GM23338 (cell line): ENCODE measurements around the gene BCL2. TPM values are rescaled to one million over a fixed set of nuclear protein-coding genes. Genes with fewer than 3 reads are reported as not detected.

ENCODE experiments used
- ATAC-seq: fragments of 200-7000 bp; cut with Tn5 transposase; 3 replicates; pipeline ENCODE4 v1.9.1; 2020
- DNase-seq: peaks from one replicate; pipeline ENCODE4 v3.0.0-alpha.2; 2015; ENCODE audit warnings: low spot score
- H2AFZ ChIP-seq: fragments of 200-600 bp; sonication (generic); 2 replicates; pipeline ENCODE4 v1.8.0; 2016; ENCODE audit warnings: antibody characterized with exemption, mild to moderate bottlenecking, moderate library complexity
- H3F3A ChIP-seq: fragments of 200-600 bp; sonication (generic); replicated peaks from 2 replicates; pipeline ENCODE4 v1.8.0; 2017; ENCODE audit warnings: antibody characterized with exemption, mixed run types, low read depth
- H3K27ac ChIP-seq: fragments of 200-600 bp; sonication (generic); 2 replicates; pipeline ENCODE4 v1.6.1; 2016; ENCODE audit warnings: low read depth
- H3K27me3 ChIP-seq: fragments of 200-600 bp; sonication (generic); 2 replicates; pipeline ENCODE4 v1.8.0; 2016; ENCODE audit warnings: mild to moderate bottlenecking, mixed run types, moderate library complexity; ENCODE audit not compliant: insufficient read depth
- H3K36me3 ChIP-seq: fragments of 200-600 bp; sonication (generic); 2 replicates; pipeline ENCODE4 v1.8.0; 2016; ENCODE audit warnings: mild to moderate bottlenecking; ENCODE audit not compliant: insufficient read depth
- H3K4me1 ChIP-seq: fragments of 200-600 bp; sonication (generic); 2 replicates; pipeline ENCODE4 v1.8.0; 2016; ENCODE audit warnings: mild to moderate bottlenecking, moderate library complexity; ENCODE audit not compliant: insufficient read depth
- H3K4me2 ChIP-seq: fragments of 200-600 bp; sonication (generic); 2 replicates; pipeline ENCODE4 v1.7.1; 2017; ENCODE audit warnings: mixed run types
- H3K4me3 ChIP-seq: fragments of 200-600 bp; sonication (generic); 2 replicates; pipeline ENCODE4 v1.6.1; 2016; ENCODE audit warnings: mixed run types
- H3K79me2 ChIP-seq: fragments of 200-600 bp; sonication (generic); replicated peaks from 2 replicates; pipeline ENCODE4 v1.8.0; 2017; ENCODE audit warnings: mild to moderate bottlenecking; ENCODE audit not compliant: insufficient read depth
- H3K9me2 ChIP-seq: fragments of 200-600 bp; sonication (generic); 2 replicates; pipeline ENCODE4 v1.8.0; 2017; ENCODE audit not compliant: insufficient read depth
- H4K20me1 ChIP-seq: fragments of 200-600 bp; sonication (generic); replicated peaks from 2 replicates; pipeline ENCODE4 v1.8.0; 2017; ENCODE audit warnings: mild to moderate bottlenecking; ENCODE audit not compliant: insufficient read depth
- H3K27ac Mint-ChIP-seq: 2 replicates; pipeline ENCODE4 v1.8.0; 2020; ENCODE audit warnings: inconsistent platforms, mild to moderate bottlenecking, moderate library complexity, mixed read lengths
- H3K27me3 Mint-ChIP-seq: 3 replicates; pipeline ENCODE4 v1.8.0; 2022; ENCODE audit warnings: low read depth, mild to moderate bottlenecking, moderate library complexity, mixed read lengths, inconsistent platforms; ENCODE audit not compliant: insufficient read depth, poor library complexity
- H3K36me3 Mint-ChIP-seq: 3 replicates; pipeline ENCODE4 v1.8.0; 2021; ENCODE audit warnings: low read depth, mild to moderate bottlenecking, inconsistent platforms, moderate library complexity, mixed read lengths
- H3K4me1 Mint-ChIP-seq: 3 replicates; pipeline ENCODE4 v1.8.0; 2020; ENCODE audit warnings: mild to moderate bottlenecking, inconsistent platforms, mixed read lengths
- H3K4me3 Mint-ChIP-seq: 3 replicates; pipeline ENCODE4 v1.8.0; 2021; ENCODE audit warnings: moderate library complexity, mild to moderate bottlenecking, inconsistent platforms, mixed read lengths
- H3K9me3 Mint-ChIP-seq: 3 replicates; pipeline ENCODE4 v1.8.0; 2020; ENCODE audit warnings: moderate library complexity, mild to moderate bottlenecking, inconsistent platforms, mixed read lengths
- CREB1 ChIP-seq: fragments of 250-450 bp; sonication (Bioruptor Pico); IDR thresholded peaks from 2 replicates; pipeline ENCODE4 v1.5.0; 2020; ENCODE audit warnings: low read depth, mild to moderate bottlenecking, moderate library complexity
- EZH2 ChIP-seq: fragments of 200-600 bp; sonication (generic); IDR thresholded peaks from one replicate; pipeline ENCODE4 v1.8.0; 2017; ENCODE audit warnings: antibody characterized with exemption, mild to moderate bottlenecking, low read depth; ENCODE audit not compliant: unreplicated experiment
- EZH2phosphoT487 ChIP-seq: fragments of 200-600 bp; sonication (generic); IDR thresholded peaks from one replicate; pipeline ENCODE4 v1.8.1; 2018; ENCODE audit warnings: antibody characterized with exemption; ENCODE audit not compliant: unreplicated experiment
- NANOG ChIP-seq: IDR thresholded peaks from 2 replicates; pipeline ENCODE4 v1.6.1; 2016; ENCODE audit warnings: antibody characterized with exemption, borderline replicate concordance
- POLR2AphosphoS5 ChIP-seq: IDR thresholded peaks from 2 replicates; pipeline ENCODE4 v1.6.1; 2016; ENCODE audit warnings: antibody characterized with exemption, low read depth
- STAT1 ChIP-seq: IDR thresholded peaks from one replicate; pipeline ENCODE4 v1.6.1; 2016; ENCODE audit warnings: antibody characterized with exemption; ENCODE audit not compliant: unreplicated experiment
- ZNF114 ChIP-seq: fragments of 250-450 bp; sonication (Bioruptor Pico); IDR thresholded peaks from 2 replicates; pipeline ENCODE4 v1.5.0; 2020; ENCODE audit warnings: mild to moderate bottlenecking, moderate library complexity
- ZNF331 ChIP-seq: fragments of 250-450 bp; sonication (Bioruptor Pico); IDR thresholded peaks from 2 replicates; pipeline ENCODE4 v1.5.0; 2020; ENCODE audit warnings: low read depth, mild to moderate bottlenecking, moderate library complexity
- polyA plus RNA-seq: library from polyadenylated mRNA; unstranded; fragments of >200 nt; fragmentation: Nextera tagmentation; extraction: Ambion mirVana; gene quantifications from 2 replicates; pipeline ENCODE4 v1.2.1, GENCODE V29; 2016
- total RNA-seq: library from RNA; depleted of rRNA; stranded (reverse); fragments of >200 nt; shearing (Covaris generic); gene quantifications from 2 replicates; pipeline ENCODE4 v1.2.3, GENCODE V29; 2014
- TF ChIP-seq, protein P1 (sequence below), 2 experiments: fragments of 200-600 bp in 1 of 2; sonication (generic) in 1 of 2; conservative IDR thresholded peaks; 2 replicates each; pipeline versions ENCODE4 v1.5.1 to v1.6.1; 2016 to 2017; ENCODE audit warnings: antibody characterized with exemption in 2 of 2, low read depth in 2 of 2, mild to moderate bottlenecking in 2 of 2, moderate library complexity in 1 of 2
- TF ChIP-seq, protein P2 (sequence below): IDR thresholded peaks from 2 replicates; pipeline ENCODE4 v1.6.1; 2016; ENCODE audit warnings: antibody characterized with exemption

The BCL2 gene
- total and polyA plus RNA-seq, 2 experiments from 2014 or later, result 1.2 to 4.0 TPM

DNA sequence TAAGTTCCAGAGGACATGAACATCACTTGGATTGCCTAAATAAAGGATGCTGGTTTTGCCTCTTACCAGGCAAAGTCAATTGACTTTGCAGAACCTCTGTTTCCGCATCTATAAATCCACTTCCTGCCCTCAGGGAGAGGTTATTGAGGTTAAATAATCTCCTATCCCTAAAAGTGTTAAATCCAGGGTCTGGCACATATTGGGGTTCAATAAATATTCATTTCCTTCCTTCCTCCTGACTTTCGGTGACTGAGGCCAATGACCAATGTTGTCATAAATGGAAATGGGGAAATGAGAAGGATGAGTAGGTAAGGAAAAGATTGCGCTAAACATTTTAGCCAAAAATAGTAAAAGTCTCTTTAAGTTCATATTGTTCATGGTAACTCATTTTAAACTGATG lies 16.0 kb downstream of the BCL2 start:
- no peaks in the 10 kb centered on the region for H3K27me3 Mint-ChIP-seq
- DNase-seq (no peak), ATAC-seq (no peak)
- H3F3A ChIP-seq, result no peaks in the 10 kb centered on the region
- no peaks in the 10 kb centered on the region for H3K36me3 ChIP-seq
- H3K27ac Mint-ChIP-seq, result no peak overlapping the region
- no peak overlapping the region for H3K27ac ChIP-seq
- H3K4me1 ChIP-seq, result peaks cover 4% of the 10 kb centered on the region
- 0 out of 2 replicates have a peak, but pooled peaks cover 4% of the 10 kb centered on the region for H3K9me2 ChIP-seq
- H3K36me3 Mint-ChIP-seq, result no peaks in the 10 kb centered on the region
- no peak overlapping the region for H3K4me3 ChIP-seq
- no peaks in the 10 kb centered on the region for H4K20me1 ChIP-seq
- no peak overlapping the region for H2AFZ ChIP-seq
- TF ChIP-seq NANOG (no peak), ZNF114 (CRISPR knock-in tag) (no peak), POLR2AphosphoS5 (no peak), ZNF331 (CRISPR knock-in tag) (no peak), STAT1 (no peak), EZH2 (no peak), EZH2phosphoT487 (no peak)
- TF ChIP-seq, protein P1, sequence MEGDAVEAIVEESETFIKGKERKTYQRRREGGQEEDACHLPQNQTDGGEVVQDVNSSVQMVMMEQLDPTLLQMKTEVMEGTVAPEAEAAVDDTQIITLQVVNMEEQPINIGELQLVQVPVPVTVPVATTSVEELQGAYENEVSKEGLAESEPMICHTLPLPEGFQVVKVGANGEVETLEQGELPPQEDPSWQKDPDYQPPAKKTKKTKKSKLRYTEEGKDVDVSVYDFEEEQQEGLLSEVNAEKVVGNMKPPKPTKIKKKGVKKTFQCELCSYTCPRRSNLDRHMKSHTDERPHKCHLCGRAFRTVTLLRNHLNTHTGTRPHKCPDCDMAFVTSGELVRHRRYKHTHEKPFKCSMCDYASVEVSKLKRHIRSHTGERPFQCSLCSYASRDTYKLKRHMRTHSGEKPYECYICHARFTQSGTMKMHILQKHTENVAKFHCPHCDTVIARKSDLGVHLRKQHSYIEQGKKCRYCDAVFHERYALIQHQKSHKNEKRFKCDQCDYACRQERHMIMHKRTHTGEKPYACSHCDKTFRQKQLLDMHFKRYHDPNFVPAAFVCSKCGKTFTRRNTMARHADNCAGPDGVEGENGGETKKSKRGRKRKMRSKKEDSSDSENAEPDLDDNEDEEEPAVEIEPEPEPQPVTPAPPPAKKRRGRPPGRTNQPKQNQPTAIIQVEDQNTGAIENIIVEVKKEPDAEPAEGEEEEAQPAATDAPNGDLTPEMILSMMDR (conservative IDR thresholded peaks at IDR 0.05; ENCODE audit: low read depth in 2 of 2), result no peak
- TF ChIP-seq, protein P2, sequence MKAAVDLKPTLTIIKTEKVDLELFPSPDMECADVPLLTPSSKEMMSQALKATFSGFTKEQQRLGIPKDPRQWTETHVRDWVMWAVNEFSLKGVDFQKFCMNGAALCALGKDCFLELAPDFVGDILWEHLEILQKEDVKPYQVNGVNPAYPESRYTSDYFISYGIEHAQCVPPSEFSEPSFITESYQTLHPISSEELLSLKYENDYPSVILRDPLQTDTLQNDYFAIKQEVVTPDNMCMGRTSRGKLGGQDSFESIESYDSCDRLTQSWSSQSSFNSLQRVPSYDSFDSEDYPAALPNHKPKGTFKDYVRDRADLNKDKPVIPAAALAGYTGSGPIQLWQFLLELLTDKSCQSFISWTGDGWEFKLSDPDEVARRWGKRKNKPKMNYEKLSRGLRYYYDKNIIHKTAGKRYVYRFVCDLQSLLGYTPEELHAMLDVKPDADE, result no peak
- no peaks in the 10 kb centered on the region for H3K27me3 ChIP-seq
- no peaks in the 10 kb centered on the region for H3K9me3 Mint-ChIP-seq
- H3K4me2 ChIP-seq, result no peak overlapping the region
- peaks cover 13% of the 10 kb centered on the region for H3K4me1 Mint-ChIP-seq
- H3K4me3 Mint-ChIP-seq, result no peak overlapping the region
- no peaks in the 10 kb centered on the region for H3K79me2 ChIP-seq

DNA sequence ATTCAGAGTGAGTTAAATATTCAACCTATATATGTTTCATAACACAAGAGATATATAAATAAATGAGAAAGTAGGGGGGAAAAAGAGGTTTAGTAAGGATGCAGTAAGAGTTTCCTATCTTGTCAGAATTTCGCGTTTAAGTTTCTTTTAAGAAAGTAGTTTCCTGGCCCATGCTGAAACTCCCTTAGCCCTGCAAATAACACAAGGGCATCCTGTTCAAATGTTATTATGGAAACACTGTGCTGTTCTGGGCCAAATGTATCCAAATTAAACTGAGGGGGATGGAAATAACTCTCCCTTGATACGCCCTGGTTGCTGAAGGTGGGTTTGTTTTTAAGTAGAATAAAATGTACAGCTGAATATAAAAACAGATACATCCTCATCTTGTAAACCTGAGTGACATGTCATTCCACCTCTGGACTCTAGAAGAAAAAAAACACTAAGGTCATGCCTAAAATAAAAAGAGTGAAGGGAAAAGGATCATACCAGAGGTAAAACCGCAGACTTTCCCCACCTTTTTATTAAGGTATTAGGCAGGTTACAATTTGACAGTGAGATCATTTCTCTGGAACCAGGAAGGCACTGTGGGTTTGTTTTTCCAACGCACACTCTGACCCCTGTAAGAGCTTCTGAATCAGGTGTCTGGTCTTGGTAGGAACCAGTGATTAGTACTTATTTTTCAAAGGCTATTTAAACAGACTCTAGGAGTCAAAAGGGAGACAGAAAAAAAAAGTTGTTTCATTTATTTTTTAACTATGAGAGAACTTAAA lies 16.7 kb downstream of the BCL2 start:
- Mint-ChIP-seq H3K4me3 (no peak overlapping the region), H3K27me3 (peaks cover 3% of the 10 kb centered on the region), H3K36me3 (no peaks in the 10 kb centered on the region), H3K9me3 (no peaks in the 10 kb centered on the region), H3K4me1 (peaks cover 21% of the 10 kb centered on the region), H3K27ac (no peak overlapping the region)
- Histone ChIP-seq H3K4me2 (no peak overlapping the region), H3K27ac (no peak overlapping the region), H3K36me3 (no peaks in the 10 kb centered on the region), H3K4me3 (no peak overlapping the region), H3K9me2 (0 out of 2 replicates have a peak, but pooled peaks cover 4% of the 10 kb centered on the region), H3K79me2 (no peaks in the 10 kb centered on the region), H3K4me1 (peaks cover 12% of the 10 kb centered on the region), H3K27me3 (no peaks in the 10 kb centered on the region), H2AFZ (no peak overlapping the region), H3F3A (no peaks in the 10 kb centered on the region), H4K20me1 (no peaks in the 10 kb centered on the region)
- DNase-seq (no peak), ATAC-seq (no peak)
- TF ChIP-seq, protein P2, result no peak
- no peak for TF ChIP-seq ZNF331 (CRISPR knock-in tag)
- no peak for TF ChIP-seq STAT1
- no peak for TF ChIP-seq EZH2phosphoT487
- TF ChIP-seq ZNF114 (CRISPR knock-in tag), result no peak
- TF ChIP-seq CREB1 (CRISPR knock-in tag), result no peak
